GM12892 (cell line): ENCODE results near the gene GALNT14.

Source experiments
- POLR2A ChIP-seq: IDR thresholded peaks from 2 replicates; pipeline ENCODE4 v1.6.1; 2011; ENCODE audit warnings: low read depth, low read length, control low read depth
- POLR2AphosphoS5 ChIP-seq: IDR thresholded peaks from 2 replicates; pipeline ENCODE4 v1.6.1; 2011; ENCODE audit warnings: low read depth, low read length, control low read depth

GRCh38 chr2:31139671-31140070 is 1.4 kb upstream of the GALNT14 start:
- TF ChIP-seq POLR2A = no peak
- no peak for TF ChIP-seq POLR2AphosphoS5
